ENCODE results near the gene TBC1D17.

DNA sequence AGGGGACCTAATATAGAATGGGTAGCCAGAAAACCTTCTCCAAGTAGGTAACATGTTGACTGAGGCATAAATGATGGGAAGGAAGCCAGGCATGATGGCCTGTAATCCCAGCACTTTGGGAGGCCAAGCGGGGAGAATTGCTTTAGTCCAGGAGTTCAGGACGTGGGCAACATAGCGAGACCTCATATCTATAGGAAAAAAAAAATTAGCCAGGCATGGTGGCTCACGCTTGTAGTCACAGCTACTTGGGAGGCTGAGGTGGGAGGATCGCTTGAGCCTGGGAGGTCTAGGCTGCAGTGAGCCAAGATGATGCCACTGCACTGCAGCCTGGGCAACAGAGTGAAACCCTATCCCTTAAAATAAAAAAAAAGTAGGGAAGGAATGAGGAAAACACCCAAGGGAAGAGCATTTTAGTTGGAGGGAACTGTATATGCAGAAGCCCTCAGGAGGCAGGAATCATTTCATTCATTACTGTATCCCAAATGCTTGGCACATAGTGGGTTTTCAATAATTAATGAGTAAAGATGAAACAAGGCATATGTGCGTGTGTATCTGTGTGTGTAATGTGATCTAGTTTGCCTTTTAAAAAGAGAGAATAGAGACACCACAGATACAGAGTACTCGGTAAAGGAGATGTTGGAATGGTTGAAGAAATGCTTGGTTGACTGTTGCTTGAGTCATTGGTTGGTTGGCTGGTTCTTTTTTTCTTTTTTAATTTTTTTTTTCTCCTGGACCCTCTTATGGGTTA, 54.0 kb downstream of the TBC1D17 start:
- TF ChIP-seq, protein P1, sequence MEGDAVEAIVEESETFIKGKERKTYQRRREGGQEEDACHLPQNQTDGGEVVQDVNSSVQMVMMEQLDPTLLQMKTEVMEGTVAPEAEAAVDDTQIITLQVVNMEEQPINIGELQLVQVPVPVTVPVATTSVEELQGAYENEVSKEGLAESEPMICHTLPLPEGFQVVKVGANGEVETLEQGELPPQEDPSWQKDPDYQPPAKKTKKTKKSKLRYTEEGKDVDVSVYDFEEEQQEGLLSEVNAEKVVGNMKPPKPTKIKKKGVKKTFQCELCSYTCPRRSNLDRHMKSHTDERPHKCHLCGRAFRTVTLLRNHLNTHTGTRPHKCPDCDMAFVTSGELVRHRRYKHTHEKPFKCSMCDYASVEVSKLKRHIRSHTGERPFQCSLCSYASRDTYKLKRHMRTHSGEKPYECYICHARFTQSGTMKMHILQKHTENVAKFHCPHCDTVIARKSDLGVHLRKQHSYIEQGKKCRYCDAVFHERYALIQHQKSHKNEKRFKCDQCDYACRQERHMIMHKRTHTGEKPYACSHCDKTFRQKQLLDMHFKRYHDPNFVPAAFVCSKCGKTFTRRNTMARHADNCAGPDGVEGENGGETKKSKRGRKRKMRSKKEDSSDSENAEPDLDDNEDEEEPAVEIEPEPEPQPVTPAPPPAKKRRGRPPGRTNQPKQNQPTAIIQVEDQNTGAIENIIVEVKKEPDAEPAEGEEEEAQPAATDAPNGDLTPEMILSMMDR (IDR thresholded peaks at IDR 0.05 in 8 of 11, conservative IDR thresholded peaks at IDR 0.05 in 3 of 11), result no peak
- TF ChIP-seq POLR2A (IDR thresholded peaks at IDR 0.05), result no peak
- TF ChIP-seq POLR2AphosphoS5 (IDR thresholded peaks at IDR 0.05), result no peak
